Calu3 (cell line): ENCODE measurements around the gene GAL3ST3. TPM values are rescaled to one million over a fixed set of nuclear protein-coding genes. Genes with fewer than 3 reads are reported as not detected.

Source experiments
- BruUV-seq: library from RNA; stranded (reverse); fragments of 400-500 nt; replicated peaks from 2 replicates; lab custom pipeline; 2021; lab: Mats Ljungman, UMichigan
- CTCF ChIA-PET: fragments of 300-600 bp; sonication (Branson Sonifier 250); formaldehyde crosslinking; loops from one replicate; lab custom pipeline; 2022; ENCODE audit warnings: antibody characterized with exemption; lab: Charles Lee
- DNase-seq: peaks from one replicate; pipeline ENCODE4 v3.0.0; 2022
- H3K27ac Mint-ChIP-seq: one replicate; pipeline ENCODE4 v1.8.0; 2022; ENCODE audit warnings: mixed read lengths; ENCODE audit not compliant: unreplicated experiment
- H3K27me3 Mint-ChIP-seq: one replicate; pipeline ENCODE4 v1.8.0; 2022; ENCODE audit warnings: mixed read lengths; ENCODE audit not compliant: unreplicated experiment
- H3K36me3 Mint-ChIP-seq: one replicate; pipeline ENCODE4 v1.8.0; 2022; ENCODE audit warnings: mild to moderate bottlenecking, moderate library complexity, mixed read lengths; ENCODE audit not compliant: insufficient read depth, unreplicated experiment
- H3K4me1 Mint-ChIP-seq: one replicate; pipeline ENCODE4 v1.8.0; 2022; ENCODE audit warnings: mild to moderate bottlenecking, low read depth, mixed read lengths; ENCODE audit not compliant: unreplicated experiment
- H3K4me3 Mint-ChIP-seq: one replicate; pipeline ENCODE4 v1.8.0; 2022; ENCODE audit warnings: mild to moderate bottlenecking, low read depth, moderate library complexity, mixed read lengths; ENCODE audit not compliant: unreplicated experiment
- H3K9me3 Mint-ChIP-seq: one replicate; pipeline ENCODE4 v1.8.0; 2022; ENCODE audit warnings: low read depth, mixed read lengths; ENCODE audit not compliant: unreplicated experiment
- CTCF ChIP-seq: fragments of 200-600 bp; IDR thresholded peaks from one replicate; pipeline ENCODE4 v1.8.0; 2022; ENCODE audit warnings: antibody characterized with exemption; ENCODE audit not compliant: unreplicated experiment
- intact Hi-C: fragments of 100-400 bp; cut with micrococcal nuclease; formaldehyde crosslinking; loops from one replicate; pipeline ENCODE4 v1.10.0; 2022; ENCODE audit not compliant: unreplicated experiment
- total RNA-seq: library from RNA; stranded (reverse); gene quantifications from 2 replicates; pipeline ENCODE4 v1.2.3, GENCODE V29; 2022

Gene GAL3ST3
- total RNA-seq, 1 experiment from 2014 or later: not detected

DNA sequence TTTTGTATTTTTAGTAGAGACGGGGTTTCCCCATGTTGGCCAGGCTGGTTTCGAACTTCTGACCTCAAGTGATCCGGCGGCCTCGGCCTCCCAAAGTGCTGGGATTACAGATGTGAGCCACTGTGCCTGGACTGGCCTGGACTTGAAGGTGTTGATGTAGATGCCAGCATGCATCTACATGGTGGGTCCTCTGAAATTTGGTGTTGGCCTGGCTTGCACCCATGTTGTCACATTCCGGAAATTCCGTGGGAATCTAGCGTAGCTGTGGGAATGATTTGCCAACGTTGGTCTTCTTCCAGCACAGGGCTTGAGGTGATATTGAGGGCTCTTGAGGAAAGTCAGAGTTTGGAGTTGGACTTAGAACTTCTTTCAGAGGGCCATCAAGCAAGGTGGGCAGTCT lies 27.6 kb upstream of the GAL3ST3 start:
- no peak for TF ChIP-seq CTCF
- no peak overlapping the region for H3K27ac Mint-ChIP-seq
- H3K4me3 Mint-ChIP-seq: no peak overlapping the region
- H3K27me3 Mint-ChIP-seq: no peaks in the 10 kb centered on the region
- H3K36me3 Mint-ChIP-seq: peaks cover 7% of the 10 kb centered on the region
- peaks cover 29% of the 10 kb centered on the region for H3K4me1 Mint-ChIP-seq
- intact Hi-C loops: no loop called here
- H3K9me3 Mint-ChIP-seq: no peaks in the 10 kb centered on the region
- no TSS peak for BruUV-seq
- CTCF ChIA-PET: interaction anchor here (0.5 to 0.7 kb wide), 2 partner anchors 42 to 138 kb away, joined by 3 to 4 read pairs; no protein-coding TSS in a partner anchor
- DNase-seq: no peak

GRCh38 chr11:66075273-66075672 lies 26.3 kb upstream of the GAL3ST3 start:
- Mint-ChIP-seq H3K27ac (no peak overlapping the region), H3K4me3 (no peak overlapping the region), H3K27me3 (no peaks in the 10 kb centered on the region), H3K9me3 (no peaks in the 10 kb centered on the region), H3K4me1 (peaks cover 25% of the 10 kb centered on the region), H3K36me3 (peaks cover 18% of the 10 kb centered on the region)
- CTCF ChIA-PET: interaction anchor here (0.6 to 0.9 kb wide), 3 partner anchors 30 to 185 kb away, joined by 3 to 8 read pairs (median 4); partner anchors contain the start of gene CCDC85B
- TF ChIP-seq CTCF: no peak
- intact Hi-C loops: no loop called here
- DNase-seq: no peak
- no TSS peak for BruUV-seq

GRCh38 chr11:66073669-66074068 lies 24.7 kb upstream of the GAL3ST3 start:
- TF ChIP-seq CTCF: no peak
- CTCF ChIA-PET: interaction anchor here (0.6 kb wide), 1 partner anchor 14 kb away, joined by 6 read pairs; no protein-coding TSS in a partner anchor
- no peaks in the 10 kb centered on the region for H3K9me3 Mint-ChIP-seq
- intact Hi-C loops: no loop called here
- H3K27me3 Mint-ChIP-seq: no peaks in the 10 kb centered on the region
- no peak for DNase-seq
- no TSS peak for BruUV-seq
- H3K27ac Mint-ChIP-seq: no peak overlapping the region
- H3K36me3 Mint-ChIP-seq: peaks cover 29% of the 10 kb centered on the region
- no peak overlapping the region for H3K4me3 Mint-ChIP-seq
- peaks cover 24% of the 10 kb centered on the region for H3K4me1 Mint-ChIP-seq

- H3K27me3 Mint-ChIP-seq: no peaks in the 10 kb centered on the region
- H3K9me3 Mint-ChIP-seq: no peaks in the 10 kb centered on the region
- intact Hi-C loops: no loop called here
- BruUV-seq: no TSS peak
- H3K27ac Mint-ChIP-seq: no peak overlapping the region
- H3K4me3 Mint-ChIP-seq: no peak overlapping the region
- DNase-seq: no peak
- peaks cover 38% of the 10 kb centered on the region for H3K36me3 Mint-ChIP-seq
- CTCF ChIA-PET: no interaction called here
- no peak for TF ChIP-seq CTCF
- peaks cover 33% of the 10 kb centered on the region for H3K4me1 Mint-ChIP-seq
Observed at GRCh38 chr11:66072518-66072917, 23.6 kb upstream of the GAL3ST3 start.
